Spinal cord (tissue), 10 donors: ENCODE results near the gene TFE3. TPM values are rescaled to one million over a fixed set of nuclear protein-coding genes. Genes with fewer than 3 reads are reported as not detected.

Experiments used
- DNase-seq, 6 donors: peaks; one replicate each; pipeline versions ENCODE4 v3.0.0 to v3.0.0-alpha.2; 2013 to 2015; ENCODE audit warnings: low spot score in 6 of 6, low read depth in 4 of 6
- H3K27ac ChIP-seq: one replicate; pipeline ENCODE4 v1.5.1; 2013; ENCODE audit warnings: low read depth, low read length, control low read depth
- H3K27me3 ChIP-seq: one replicate; pipeline ENCODE4 v1.6.1; 2013; ENCODE audit warnings: low read length; ENCODE audit not compliant: control insufficient read depth, insufficient read depth
- H3K36me3 ChIP-seq: one replicate; pipeline ENCODE4 v1.6.1; 2013; ENCODE audit warnings: low read length; ENCODE audit not compliant: control insufficient read depth, insufficient read depth
- H3K4me1 ChIP-seq: one replicate; pipeline ENCODE4 v1.6.1; 2013; ENCODE audit warnings: low read length; ENCODE audit not compliant: control insufficient read depth, insufficient read depth
- H3K4me3 ChIP-seq: one replicate; pipeline ENCODE4 v1.5.1; 2013; ENCODE audit warnings: low read depth, low read length, control low read depth
- H3K9me3 ChIP-seq: one replicate; pipeline ENCODE4 v1.6.1; 2013; ENCODE audit warnings: low read length; ENCODE audit not compliant: control insufficient read depth, insufficient read depth
- WGBS: methylation state at CpG from one replicate; pipeline ENCODE4 v1.1.5; 2013; ENCODE audit warnings: missing lambda C conversion rate; ENCODE audit not compliant: insufficient coverage; 5-methylcytosine and 5-hydroxymethylcytosine counted together
- polyA plus RNA-seq, 2 donors: library from polyadenylated mRNA; unstranded; fragments of 120-200 nt; gene quantifications; one replicate each; pipeline ENCODE4 v1.2.1, GENCODE V29; 2013; ENCODE audit not compliant: insufficient read length in 2 of 2
- total RNA-seq, 2 donors: library from RNA; depleted of rRNA in 1 of 2; stranded (reverse); fragments of 120-200 nt in 1 of 2; fragments of >200 nt in 1 of 2; gene quantifications; one replicate each; pipeline versions ENCODE4 v1.2.3 to v1.2.4, GENCODE V29; 2013 to 2014
- donor health status: healthy.

TFE3 gene
- total and polyA plus RNA-seq, 4 donors = 13.1 to 41.3 (median 29.1) TPM

DNA sequence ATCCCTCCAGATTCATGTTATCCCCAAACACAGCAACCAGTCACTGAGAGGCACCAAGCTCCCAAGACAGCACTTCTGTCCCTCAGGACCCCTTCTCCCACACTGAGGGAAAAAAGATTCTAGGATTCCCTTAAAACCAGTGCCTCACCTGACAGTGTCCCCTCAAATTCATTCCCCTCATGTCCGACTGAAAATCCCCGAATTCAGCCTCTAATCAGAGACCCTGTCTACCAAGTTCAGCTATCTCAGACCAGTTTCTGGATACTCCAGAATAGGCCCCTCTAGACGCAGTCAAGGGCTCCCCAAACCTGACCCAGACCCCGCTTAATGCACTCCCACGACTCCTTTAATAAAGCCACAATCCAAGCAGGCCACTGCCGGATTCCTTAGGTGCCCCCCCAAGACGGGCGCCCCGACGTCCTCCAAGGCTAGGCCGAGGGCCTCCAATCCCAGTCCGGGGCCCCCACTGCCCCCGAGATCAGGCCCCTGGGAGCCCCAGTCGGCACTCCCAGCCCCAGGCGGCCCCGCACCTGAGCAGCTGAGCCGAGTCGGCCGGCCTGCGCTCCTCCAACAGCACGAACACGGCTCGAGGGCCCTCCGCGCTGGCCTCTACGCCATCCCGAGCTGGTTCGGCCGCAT lies 457 bp downstream of the TFE3 start:
- H3K4me1 ChIP-seq = peaks cover 16% of the 10 kb centered on the region
- H3K27ac ChIP-seq = peak overlapping the region; percentile 59
- peak overlapping the region; percentile 34 for H3K4me3 ChIP-seq
- H3K27me3 ChIP-seq = no peaks in the 10 kb centered on the region
- H3K9me3 ChIP-seq = no peaks in the 10 kb centered on the region
- H3K36me3 ChIP-seq = peaks cover 21% of the 10 kb centered on the region
- DNase-seq = peak in 2 of 6 donors; percentile 1 to 10
- 27% methylated on average over 29 of the region's 29 CpGs for WGBS

DNA sequence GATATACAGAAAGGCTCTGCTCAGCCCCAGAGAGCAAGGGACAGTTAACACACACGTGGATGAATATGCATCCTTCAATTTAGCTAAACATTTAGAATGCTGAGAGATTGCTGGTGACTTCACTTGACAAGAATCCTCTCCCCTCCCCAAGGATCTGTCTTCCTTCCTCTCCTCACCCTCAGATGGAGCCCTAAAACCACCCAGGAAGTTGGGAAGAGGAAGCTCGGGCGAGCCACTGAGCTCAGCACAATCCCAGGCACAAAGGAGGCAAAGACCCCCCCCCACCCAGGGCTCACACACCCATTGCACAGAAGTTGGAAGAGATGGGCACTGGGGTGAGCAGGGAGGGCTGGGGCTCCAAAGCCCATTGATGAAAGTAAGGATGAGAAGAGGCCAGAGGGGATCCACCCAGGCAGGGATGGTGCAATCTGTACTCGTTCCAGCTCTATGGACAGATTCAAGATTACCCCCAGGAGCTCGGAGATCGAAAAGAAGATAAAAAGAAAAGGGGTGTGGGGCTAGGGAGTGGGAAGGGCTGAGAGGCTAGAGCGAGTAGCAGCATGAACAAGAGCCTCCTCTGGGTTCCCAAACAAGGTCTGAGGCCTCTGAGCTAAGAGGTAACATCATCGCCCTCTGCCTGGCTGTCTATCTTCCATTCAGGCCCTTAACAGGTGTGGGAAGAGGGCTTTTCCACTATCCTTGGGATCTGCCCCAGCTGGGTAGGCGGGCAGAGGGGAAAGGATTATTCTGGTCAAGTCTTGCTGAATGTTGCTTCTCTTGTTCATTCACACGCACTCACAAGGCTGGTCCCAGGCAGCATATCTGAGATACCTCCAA lies 1.2 kb downstream of the TFE3 start:
- H3K36me3 ChIP-seq = peaks cover 28% of the 10 kb centered on the region
- H3K9me3 ChIP-seq = no peaks in the 10 kb centered on the region
- DNase-seq = peak in 1 of 6 donors; percentile 9
- peak overlapping the region; percentile 34 for H3K4me3 ChIP-seq
- no peaks in the 10 kb centered on the region for H3K27me3 ChIP-seq
- peaks cover 16% of the 10 kb centered on the region for H3K4me1 ChIP-seq
- 25% methylated on average over 5 of the region's 10 CpGs for WGBS
- H3K27ac ChIP-seq = peak overlapping the region; percentile 59

DNA sequence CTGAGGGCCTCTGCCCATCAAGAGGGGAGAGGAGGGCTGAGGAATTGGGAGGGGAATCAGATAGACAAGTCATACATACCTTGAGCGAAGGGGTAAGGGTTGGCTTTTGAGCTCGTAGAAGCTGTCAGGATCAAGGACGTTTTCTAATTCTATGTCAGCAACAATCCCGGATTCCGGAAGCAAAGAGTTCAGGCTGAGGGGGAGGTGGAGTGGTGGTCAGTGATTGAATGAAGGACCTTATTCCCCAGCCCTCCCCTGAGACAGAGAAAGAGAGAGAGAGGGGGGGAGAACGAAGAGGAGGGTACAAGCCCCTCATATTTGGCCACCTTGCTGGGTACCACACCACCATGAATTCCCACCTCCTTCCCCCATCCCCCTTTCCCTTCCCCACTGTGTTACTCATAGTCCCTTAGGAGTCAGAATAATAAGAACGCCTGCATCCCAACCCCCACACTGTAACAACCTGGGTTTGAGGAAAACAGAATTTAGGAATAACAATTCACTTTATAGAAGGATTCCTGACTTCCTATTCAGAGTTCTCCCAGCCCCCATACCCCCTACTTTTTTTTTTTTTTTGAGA lies 2.7 kb downstream of the TFE3 start:
- WGBS = 50% methylated on average over 5 of the region's 7 CpGs
- Histone ChIP-seq H3K27ac (no peak overlapping the region), H3K4me3 (no peak overlapping the region)

DNA sequence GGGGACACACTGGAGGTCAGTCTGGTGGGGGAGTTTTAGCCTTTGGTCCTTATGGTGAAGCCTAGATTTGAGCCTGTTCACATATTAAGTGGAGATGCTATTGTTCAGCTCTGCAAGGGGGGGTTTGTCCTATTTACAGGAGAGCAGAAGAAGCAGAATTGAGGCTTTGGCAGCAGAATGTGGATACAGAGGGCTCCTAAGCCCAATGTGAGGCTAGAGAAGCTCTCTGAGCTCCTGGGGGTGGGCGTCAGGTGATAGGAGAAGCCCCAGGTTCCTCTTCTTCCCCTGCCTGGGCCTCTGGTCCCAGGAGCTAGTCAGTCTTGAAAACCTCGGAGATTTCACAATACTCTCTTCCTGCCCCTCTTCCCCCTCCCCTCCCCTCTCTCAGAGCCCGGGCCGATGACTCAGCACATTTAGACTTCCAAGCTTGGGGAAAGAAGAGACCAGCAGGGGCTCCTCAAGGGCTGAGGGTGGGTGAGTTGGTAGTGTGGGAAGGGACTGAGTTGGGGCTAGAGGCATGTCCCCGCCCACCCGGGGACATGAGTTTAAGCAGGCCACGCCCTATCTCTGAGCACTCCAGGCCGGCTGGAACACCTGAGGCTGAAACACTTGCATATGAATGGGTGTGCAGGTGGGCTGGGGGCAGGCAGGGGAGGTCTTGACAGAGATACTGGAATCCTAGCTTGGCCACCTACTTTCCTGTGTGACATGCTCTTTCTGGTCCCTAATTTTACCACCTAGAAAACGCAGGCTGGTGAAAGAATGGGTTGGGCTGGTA lies 3.4 kb downstream of the TFE3 start:
- 44% methylated on average over 6 of the region's 9 CpGs for WGBS
- DNase-seq = peak in 2 of 6 donors; percentile 5 to 59
- H3K9me3 ChIP-seq = no peaks in the 10 kb centered on the region
- peaks cover 33% of the 10 kb centered on the region for H3K36me3 ChIP-seq
- H3K4me1 ChIP-seq = peaks cover 16% of the 10 kb centered on the region
- H3K27me3 ChIP-seq = no peaks in the 10 kb centered on the region
- H3K4me3 ChIP-seq = no peak overlapping the region
- no peak overlapping the region for H3K27ac ChIP-seq

More for the DNA sequence above, 2.7 kb downstream of the TFE3 start:
- Histone ChIP-seq H3K9me3 (no peaks in the 10 kb centered on the region), H3K27me3 (no peaks in the 10 kb centered on the region), H3K36me3 (peaks cover 33% of the 10 kb centered on the region), H3K4me1 (peaks cover 16% of the 10 kb centered on the region)
- DNase-seq = no peak

DNA sequence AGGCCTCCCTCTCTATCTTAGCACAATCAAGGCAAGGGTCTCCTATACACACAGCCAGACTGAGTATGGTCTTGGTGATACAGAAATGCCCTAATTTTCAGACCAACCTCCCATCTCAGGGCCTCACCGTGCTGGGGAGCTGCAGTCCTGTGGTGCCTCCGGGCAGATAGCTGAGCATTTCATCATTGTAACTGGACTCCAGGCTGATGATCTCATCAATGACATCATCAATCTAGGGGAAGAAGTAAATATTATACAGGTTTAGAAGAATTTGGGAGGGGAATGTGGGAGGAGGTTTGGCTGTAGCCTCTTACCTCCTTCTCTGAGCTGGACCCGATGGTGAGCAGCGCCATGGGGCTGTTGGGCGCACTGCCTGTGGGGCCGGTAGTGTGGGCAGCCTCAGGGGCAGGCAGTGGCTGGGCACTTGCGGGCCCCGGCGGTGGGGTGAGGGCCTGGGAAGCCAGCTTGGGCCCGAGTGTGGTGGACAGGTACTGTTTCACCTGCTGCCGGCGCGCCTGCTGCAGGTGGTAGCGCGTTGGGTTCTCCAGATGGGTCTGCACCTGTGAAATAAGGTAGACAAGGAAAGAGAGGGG lies 5.2 kb downstream of the TFE3 start:
- Histone ChIP-seq H3K36me3 (peaks cover 43% of the 10 kb centered on the region), H3K27ac (no peak overlapping the region), H3K9me3 (no peaks in the 10 kb centered on the region), H3K4me3 (no peak overlapping the region), H3K4me1 (peaks cover 14% of the 10 kb centered on the region), H3K27me3 (no peaks in the 10 kb centered on the region)
- no peak for DNase-seq
- WGBS = 95% methylated on average over 13 of the region's 15 CpGs

DNA sequence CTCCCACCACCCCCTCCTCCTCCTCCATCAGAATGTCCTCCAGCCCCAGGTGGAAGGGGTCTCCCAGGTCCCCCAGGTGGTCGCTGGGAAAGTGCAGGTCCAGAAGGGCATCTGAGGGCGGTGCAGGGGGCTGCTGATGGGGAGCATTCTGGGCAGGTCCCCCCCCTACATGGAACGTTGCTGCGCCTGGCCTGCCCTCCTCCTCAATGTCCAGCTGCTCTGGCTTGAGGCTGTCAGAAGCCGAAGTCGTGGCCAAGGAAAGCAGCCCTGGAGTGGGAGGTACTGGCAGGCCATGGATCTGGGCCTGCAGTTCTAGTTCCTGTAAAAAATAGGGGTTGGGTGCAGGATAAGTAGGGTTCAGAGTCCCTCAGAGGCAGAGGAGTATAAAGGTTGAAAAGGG lies 12.9 kb downstream of the TFE3 start:
- Histone ChIP-seq H3K27me3 (no peaks in the 10 kb centered on the region), H3K27ac (no peak overlapping the region), H3K4me3 (no peak overlapping the region), H3K9me3 (no peaks in the 10 kb centered on the region), H3K36me3 (peaks cover 31% of the 10 kb centered on the region), H3K4me1 (no peaks in the 10 kb centered on the region)
- no peak for DNase-seq
- WGBS = 86% methylated on average over 5 of the region's 6 CpGs

DNA sequence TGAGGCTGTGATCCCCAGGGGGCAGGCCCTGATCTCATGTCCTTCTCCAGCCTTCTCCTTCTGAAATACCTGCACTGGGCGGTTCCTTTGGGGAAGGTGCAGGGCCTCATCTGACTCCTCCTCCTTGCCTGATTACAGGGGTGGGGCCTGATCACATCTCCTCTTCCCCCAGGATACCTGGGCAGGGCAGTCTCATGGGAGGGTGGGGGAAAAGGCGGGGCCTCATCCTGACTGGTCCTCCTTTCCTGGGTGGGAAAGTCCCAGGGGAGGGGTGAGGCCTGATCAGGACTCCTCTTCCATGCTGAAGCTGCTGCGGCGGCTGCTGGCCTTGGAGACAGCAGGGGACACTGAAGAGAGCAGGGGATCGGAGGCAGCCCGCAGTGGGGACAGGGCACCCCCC lies 13.3 kb downstream of the TFE3 start:
- Histone ChIP-seq H3K9me3 (no peaks in the 10 kb centered on the region), H3K36me3 (peaks cover 31% of the 10 kb centered on the region), H3K27ac (no peak overlapping the region), H3K4me1 (no peaks in the 10 kb centered on the region), H3K27me3 (no peaks in the 10 kb centered on the region), H3K4me3 (no peak overlapping the region)
- no peak for DNase-seq
- WGBS = 50% methylated on average over 3 of the region's 6 CpGs

DNA sequence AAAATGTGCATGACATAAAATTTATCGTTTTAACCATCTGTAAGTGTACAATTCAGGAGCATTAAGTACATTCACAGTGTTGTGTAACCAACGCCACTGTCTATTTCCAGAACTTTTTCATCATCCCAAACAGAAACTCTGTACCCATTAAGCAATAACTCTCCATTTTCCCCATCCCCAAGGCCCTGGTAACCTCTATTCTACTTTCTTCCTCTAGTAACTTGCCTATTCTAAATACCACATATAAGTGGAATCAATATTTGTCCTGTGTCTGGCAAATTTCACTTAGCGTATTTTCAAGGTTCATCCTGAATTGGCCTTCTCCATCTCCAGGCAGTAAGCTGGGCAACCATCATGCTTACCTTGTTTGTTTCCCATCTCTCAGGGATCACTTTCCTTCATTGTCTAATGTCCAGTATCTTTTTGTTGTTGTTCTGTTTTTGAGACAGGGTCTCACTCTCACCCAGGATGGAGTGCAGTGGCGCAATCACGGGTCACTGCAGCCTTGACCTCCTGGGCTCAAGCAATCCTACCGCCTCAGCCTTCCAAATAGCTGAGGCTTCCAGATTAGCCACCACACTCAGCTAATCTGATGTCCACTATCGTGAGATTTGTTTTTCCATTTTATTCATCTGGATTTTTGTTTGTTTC lies 23.4 kb downstream of the TFE3 start:
- 88% methylated on average over 4 of the region's 7 CpGs for WGBS
- Histone ChIP-seq H3K27ac (no peak overlapping the region), H3K36me3 (no peaks in the 10 kb centered on the region), H3K27me3 (no peaks in the 10 kb centered on the region), H3K4me3 (no peak overlapping the region), H3K4me1 (no peaks in the 10 kb centered on the region), H3K9me3 (no peaks in the 10 kb centered on the region)
- DNase-seq = no peak

DNA sequence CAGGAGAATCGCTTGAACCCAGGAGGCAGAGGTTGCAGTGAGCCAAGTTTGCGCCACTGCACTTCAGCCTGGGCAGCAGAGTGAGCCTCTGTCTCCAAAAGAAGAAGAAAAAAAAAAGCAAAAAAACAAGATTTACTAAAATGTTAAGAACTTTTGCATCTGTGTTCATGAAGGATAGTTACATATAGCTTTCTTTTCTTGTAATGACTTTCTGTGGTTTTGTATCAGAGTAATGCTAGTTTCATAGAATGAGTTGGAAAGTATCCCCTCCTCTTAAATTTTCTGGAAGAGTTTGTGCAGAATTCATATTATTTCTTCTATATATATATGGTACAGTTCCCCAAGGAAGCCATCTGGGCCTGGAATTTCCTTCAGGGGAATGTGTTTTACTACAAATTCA lies 24.1 kb downstream of the TFE3 start:
- no peaks in the 10 kb centered on the region for H3K4me1 ChIP-seq
- no peak overlapping the region for H3K4me3 ChIP-seq
- H3K9me3 ChIP-seq = no peaks in the 10 kb centered on the region
- no peaks in the 10 kb centered on the region for H3K27me3 ChIP-seq
- H3K27ac ChIP-seq = no peak overlapping the region
- no peaks in the 10 kb centered on the region for H3K36me3 ChIP-seq
- no peak for DNase-seq
- WGBS = no CpG with 5 or more reads among the region's 2 CpGs
